Sigmoid colon (tissue), 4 donors: ENCODE results near the gene PTPN11.

ENCODE experiments used
- POLR2A ChIP-seq, 2 donors: fragments of 450-650 bp; IDR thresholded peaks; one replicate each; pipeline ENCODE4 v1.6.1; 2016; ENCODE audit warnings: antibody characterized with exemption in 2 of 2, mild to moderate bottlenecking in 2 of 2, moderate library complexity in 2 of 2
- POLR2AphosphoS5 ChIP-seq, 4 donors: sonication (generic); formaldehyde crosslinking; IDR thresholded peaks; one replicate each; pipeline ENCODE4 v1.6.1; 2017; ENCODE audit warnings: antibody characterized with exemption in 4 of 4
- TF ChIP-seq, protein P1 (sequence below), 4 experiments: fragments of 450-650 bp in 3 of 4; fragments of 200-600 bp in 1 of 4; IDR thresholded peaks; one replicate each; pipeline ENCODE4 v1.5.1; 2016 to 2019; ENCODE audit warnings: antibody characterized with exemption in 4 of 4, mild to moderate bottlenecking in 3 of 4, moderate library complexity in 2 of 4

DNA sequence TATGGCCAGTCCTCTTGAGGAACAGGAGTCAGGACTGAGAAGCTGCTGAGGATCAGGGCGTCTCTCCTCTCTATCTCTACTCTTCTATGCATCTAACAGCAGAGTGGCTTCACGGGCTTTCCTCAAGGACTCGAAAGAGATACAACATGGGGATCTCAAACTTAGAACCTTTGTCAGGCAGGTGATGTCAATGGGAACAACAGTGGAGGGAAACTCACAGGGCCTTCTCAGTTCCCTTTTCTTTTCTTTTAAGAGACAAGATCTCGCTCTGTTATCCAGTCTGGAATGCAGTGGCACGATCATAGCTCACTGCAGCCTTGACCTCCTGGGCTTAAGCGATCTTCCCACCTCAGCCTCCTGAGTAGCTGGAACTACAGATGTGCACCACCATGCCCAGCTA is 127.6 kb downstream of the PTPN11 start:
- TF ChIP-seq POLR2A (IDR thresholded peaks at IDR 0.05) (no peak), POLR2AphosphoS5 (IDR thresholded peaks at IDR 0.05) (no peak)
- TF ChIP-seq, protein P1, sequence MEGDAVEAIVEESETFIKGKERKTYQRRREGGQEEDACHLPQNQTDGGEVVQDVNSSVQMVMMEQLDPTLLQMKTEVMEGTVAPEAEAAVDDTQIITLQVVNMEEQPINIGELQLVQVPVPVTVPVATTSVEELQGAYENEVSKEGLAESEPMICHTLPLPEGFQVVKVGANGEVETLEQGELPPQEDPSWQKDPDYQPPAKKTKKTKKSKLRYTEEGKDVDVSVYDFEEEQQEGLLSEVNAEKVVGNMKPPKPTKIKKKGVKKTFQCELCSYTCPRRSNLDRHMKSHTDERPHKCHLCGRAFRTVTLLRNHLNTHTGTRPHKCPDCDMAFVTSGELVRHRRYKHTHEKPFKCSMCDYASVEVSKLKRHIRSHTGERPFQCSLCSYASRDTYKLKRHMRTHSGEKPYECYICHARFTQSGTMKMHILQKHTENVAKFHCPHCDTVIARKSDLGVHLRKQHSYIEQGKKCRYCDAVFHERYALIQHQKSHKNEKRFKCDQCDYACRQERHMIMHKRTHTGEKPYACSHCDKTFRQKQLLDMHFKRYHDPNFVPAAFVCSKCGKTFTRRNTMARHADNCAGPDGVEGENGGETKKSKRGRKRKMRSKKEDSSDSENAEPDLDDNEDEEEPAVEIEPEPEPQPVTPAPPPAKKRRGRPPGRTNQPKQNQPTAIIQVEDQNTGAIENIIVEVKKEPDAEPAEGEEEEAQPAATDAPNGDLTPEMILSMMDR (IDR thresholded peaks at IDR 0.05): no peak
